GM04504 (cell line): ENCODE results near the gene GPLD1.
A peak's percentile ranks its signal among the peaks of the same experiment; 100 is the strongest.
"Not testable (repeated sequence)": the region's sequence is repeated elsewhere in the genome, so short reads cannot be mapped to it uniquely, and the experiment has no call there.

Experiments used
- DNase-seq: peaks from one replicate; pipeline ENCODE4 v3.0.0-alpha.2; 2012; ENCODE audit warnings: low read depth

The GPLD1 gene

GRCh38 chr6:24489470-24489869, at the start of gene GPLD1:
Gene GPLD1 (minus strand): TSS chr6:24489578. CDS start chr6:24489511, 67 bp downstream.
- no peak for DNase-seq

- no peak for DNase-seq
Measured at GRCh38 chr6:24537771-24538385, 48.5 kb upstream of the GPLD1 start.

- DNase-seq = no peak
Measured at GRCh38 chr6:24537082-24537699, 47.8 kb upstream of the GPLD1 start.

GRCh38 chr6:24536466-24536865, 47.1 kb upstream of the GPLD1 start:
- DNase-seq = no peak

GRCh38 chr6:24535210-24535609, 45.8 kb upstream of the GPLD1 start:
- no peak for DNase-seq

- no peak for DNase-seq
Measured at GRCh38 chr6:24534329-24534728, 45.0 kb upstream of the GPLD1 start.

- no peak for DNase-seq
Measured at GRCh38 chr6:24529985-24530384, 40.6 kb upstream of the GPLD1 start.

GRCh38 chr6:24524805-24525204, 35.4 kb upstream of the GPLD1 start:
- DNase-seq = peak; percentile 5

- DNase-seq = no peak
Measured at GRCh38 chr6:24524329-24524728, 35.0 kb upstream of the GPLD1 start.

- DNase-seq = no peak
Measured at GRCh38 chr6:24522228-24523176, 33.1 kb upstream of the GPLD1 start.

- peak; percentile 7 for DNase-seq
Measured at GRCh38 chr6:24520929-24521546, 31.7 kb upstream of the GPLD1 start.

- no peak for DNase-seq
Measured at GRCh38 chr6:24517659-24518543, 28.5 kb upstream of the GPLD1 start.

- no peak for DNase-seq
Measured at GRCh38 chr6:24513602-24514001, 24.2 kb upstream of the GPLD1 start.

- DNase-seq = not testable (repeated sequence)
Measured at GRCh38 chr6:24511976-24512375, 22.6 kb upstream of the GPLD1 start.

- DNase-seq = no peak
Measured at GRCh38 chr6:24506814-24507520, 17.6 kb upstream of the GPLD1 start.

GRCh38 chr6:24504649-24505586, 15.5 kb upstream of the GPLD1 start:
- DNase-seq = no peak

GRCh38 chr6:24504287-24504648, 14.9 kb upstream of the GPLD1 start:
- DNase-seq = no peak

GRCh38 chr6:24501914-24502313, 12.5 kb upstream of the GPLD1 start:
- DNase-seq = no peak

GRCh38 chr6:24501374-24501773, 12.0 kb upstream of the GPLD1 start:
- DNase-seq = no peak

GRCh38 chr6:24500683-24501082, 11.3 kb upstream of the GPLD1 start:
- DNase-seq = no peak
